Neural cell (in vitro differentiated cells): Measurements from ENCODE around the gene ADGRB2. TPM values are rescaled to one million over a fixed set of nuclear protein-coding genes. Genes with fewer than 3 reads are reported as not detected.

Experiments used
- H2AFZ ChIP-seq: fragments of 200-600, 300-800 bp; sonication (generic), shearing (Covaris generic); 2 replicates; pipeline ENCODE4 v1.6.0; 2014; ENCODE audit warnings: low read depth, mild to moderate bottlenecking, antibody characterized with exemption, low read length, moderate library complexity
- H3F3A ChIP-seq: fragments of 200-600 bp; shearing (Covaris generic); 2 replicates; pipeline ENCODE4 v1.6.1; 2016; ENCODE audit warnings: mild to moderate bottlenecking, moderate library complexity, mixed read lengths, antibody characterized with exemption, low read length; ENCODE audit not compliant: insufficient read depth, poor library complexity, severe bottlenecking
- H3K27ac ChIP-seq: fragments of 200-600, 300-800 bp; sonication (generic), shearing (Covaris generic); 2 replicates; pipeline ENCODE4 v1.5.1; 2014; ENCODE audit warnings: mild to moderate bottlenecking, low read length, moderate library complexity
- H3K27me3 ChIP-seq: fragments of 300-800, 200-600 bp; sonication (generic), shearing (Covaris generic); 2 replicates; pipeline ENCODE4 v1.6.0; 2014; ENCODE audit warnings: mild to moderate bottlenecking, low read depth, low read length, moderate library complexity; ENCODE audit not compliant: insufficient read depth
- H3K36me3 ChIP-seq: fragments of 300-800, 200-600 bp; sonication (generic), shearing (Covaris generic); 2 replicates; pipeline ENCODE4 v1.5.1; 2014; ENCODE audit warnings: mild to moderate bottlenecking, antibody characterized with exemption, low read length, moderate library complexity; ENCODE audit not compliant: insufficient read depth
- H3K4me2 ChIP-seq: fragments of 300-800, 200-600 bp; sonication (generic), shearing (Covaris generic); 2 replicates; pipeline ENCODE4 v1.6.0; 2014; ENCODE audit warnings: mild to moderate bottlenecking, low read length
- H3K4me3 ChIP-seq: fragments of 300-800, 200-600 bp; sonication (generic), shearing (Covaris generic); 2 replicates; pipeline ENCODE4 v1.5.1; 2014; ENCODE audit warnings: mild to moderate bottlenecking, low read length, moderate library complexity
- H3K79me2 ChIP-seq: fragments of 200-600 bp; shearing (Covaris generic); replicated peaks from 2 replicates; pipeline ENCODE4 v1.6.0; 2014; ENCODE audit warnings: mild to moderate bottlenecking, low read length, moderate library complexity; ENCODE audit not compliant: insufficient read depth
- H3K9ac ChIP-seq: fragments of 300-800, 200-600 bp; sonication (generic), shearing (Covaris generic); 2 replicates; pipeline ENCODE4 v1.6.1; 2016; ENCODE audit warnings: mild to moderate bottlenecking, low read length, mixed read lengths
- H3K9me2 ChIP-seq: fragments of 200-600 bp; shearing (Covaris generic); 2 replicates; pipeline ENCODE4 v1.6.1; 2016; ENCODE audit warnings: mild to moderate bottlenecking, low read length, mixed read lengths; ENCODE audit not compliant: insufficient read depth
- H3K9me3 ChIP-seq: fragments of 200-600, 300-800 bp; sonication (generic), shearing (Covaris generic); 2 replicates; pipeline ENCODE4 v1.6.1; 2016; ENCODE audit warnings: mild to moderate bottlenecking, mixed run types, low read length, moderate library complexity, mixed read lengths
- H4K20me1 ChIP-seq: fragments of 200-600 bp; shearing (Covaris generic); 2 replicates; pipeline ENCODE4 v1.6.1; 2016; ENCODE audit warnings: mild to moderate bottlenecking, mixed run types; ENCODE audit not compliant: insufficient read depth
- CTCF ChIP-seq: fragments of 450-650 bp; IDR thresholded peaks from 2 replicates; pipeline ENCODE4 v1.5.1; 2014; ENCODE audit warnings: antibody characterized with exemption, mild to moderate bottlenecking, moderate library complexity; ENCODE audit not compliant: poor library complexity, severe bottlenecking
- EP300 ChIP-seq: fragments of 450-650 bp; conservative IDR thresholded peaks from 2 replicates; pipeline ENCODE4 v1.6.1; 2014; ENCODE audit warnings: antibody characterized with exemption, mild to moderate bottlenecking, moderate library complexity; ENCODE audit not compliant: poor library complexity, severe bottlenecking
- MXI1 ChIP-seq: fragments of 450-650 bp; conservative IDR thresholded peaks from 2 replicates; pipeline ENCODE4 v1.6.1; 2014; ENCODE audit warnings: antibody characterized with exemption, mild to moderate bottlenecking; ENCODE audit not compliant: poor library complexity, severe bottlenecking
- POLR2AphosphoS5 ChIP-seq: IDR thresholded peaks from 2 replicates; pipeline ENCODE4 v1.6.1; 2012
- RAD21 ChIP-seq: fragments of 450-650 bp; conservative IDR thresholded peaks from 2 replicates; pipeline ENCODE4 v1.6.1; 2014; ENCODE audit warnings: antibody characterized with exemption, mild to moderate bottlenecking, moderate library complexity
- REST ChIP-seq: IDR thresholded peaks from 2 replicates; pipeline ENCODE4 v1.6.1; 2012; ENCODE audit warnings: borderline replicate concordance
- TAF1 ChIP-seq: IDR thresholded peaks from 2 replicates; pipeline ENCODE4 v1.6.1; 2012; ENCODE audit warnings: low read depth
- polyA plus RNA-seq: library from polyadenylated mRNA; depleted of rRNA; stranded (reverse); fragments of >200 nt; gene quantifications from 2 replicates; pipeline ENCODE4 v1.2.3, GENCODE V29; 2014

The ADGRB2 gene
- polyA plus RNA-seq, 1 donor from 2014 or later: 45.0 TPM

- no peaks in the 10 kb centered on the region for H4K20me1 ChIP-seq
- H3K9me2 ChIP-seq: no peaks in the 10 kb centered on the region
- H3K36me3 ChIP-seq: no peaks in the 10 kb centered on the region
- TF ChIP-seq POLR2AphosphoS5: no peak
- no peak for TF ChIP-seq MXI1
- H3K4me2 ChIP-seq: no peak overlapping the region
- no peak overlapping the region for H2AFZ ChIP-seq
- no peaks in the 10 kb centered on the region for H3K9me3 ChIP-seq
- no peak overlapping the region for H3K27ac ChIP-seq
- no peaks in the 10 kb centered on the region for H3K79me2 ChIP-seq
- no peaks in the 10 kb centered on the region for H3K27me3 ChIP-seq
- no peak overlapping the region for H3K4me3 ChIP-seq
- no peak overlapping the region for H3K9ac ChIP-seq
- H3F3A ChIP-seq: no peaks in the 10 kb centered on the region
Observed at GRCh38 chr1:31690921-31691320, 73.2 kb downstream of the ADGRB2 start.

GRCh38 chr1:31689854-31690253 lies 74.3 kb downstream of the ADGRB2 start:
- no peak overlapping the region for H3K9ac ChIP-seq
- no peak overlapping the region for H3K4me2 ChIP-seq
- no peak overlapping the region for H2AFZ ChIP-seq

GRCh38 chr1:31689379-31689778 lies 74.8 kb downstream of the ADGRB2 start:
- no peak for TF ChIP-seq MXI1
- TF ChIP-seq EP300: no peak
- TF ChIP-seq REST: no peak
- TF ChIP-seq TAF1: no peak
- Histone ChIP-seq H3K4me2 (no peak overlapping the region), H3K9me2 (no peaks in the 10 kb centered on the region), H3K36me3 (no peaks in the 10 kb centered on the region), H3F3A (no peaks in the 10 kb centered on the region), H3K27me3 (no peaks in the 10 kb centered on the region), H3K9me3 (no peaks in the 10 kb centered on the region), H4K20me1 (no peaks in the 10 kb centered on the region), H2AFZ (no peak overlapping the region), H3K27ac (no peak overlapping the region), H3K9ac (no peak overlapping the region), H3K79me2 (no peaks in the 10 kb centered on the region), H3K4me3 (no peak overlapping the region)

More at GRCh38 chr1:31689854-31690253, 74.3 kb downstream of the ADGRB2 start:
- H3K36me3 ChIP-seq: no peaks in the 10 kb centered on the region
- no peaks in the 10 kb centered on the region for H3F3A ChIP-seq
- no peak for TF ChIP-seq RAD21
- TF ChIP-seq CTCF: no peak
- TF ChIP-seq MXI1: no peak
- H3K27ac ChIP-seq: no peak overlapping the region
- H4K20me1 ChIP-seq: no peaks in the 10 kb centered on the region
- H3K4me3 ChIP-seq: no peak overlapping the region
- H3K79me2 ChIP-seq: no peaks in the 10 kb centered on the region
- no peaks in the 10 kb centered on the region for H3K9me3 ChIP-seq
- no peaks in the 10 kb centered on the region for H3K27me3 ChIP-seq
- no peaks in the 10 kb centered on the region for H3K9me2 ChIP-seq
